GM12878 (cell line): ENCODE results near the gene ATP5F1B. TPM values are rescaled to one million over a fixed set of nuclear protein-coding genes. Genes with fewer than 3 reads are reported as not detected.

ENCODE experiments used
- ATAC-seq: fragments of 200-7000 bp; cut with Tn5 transposase; 3 replicates; pipeline ENCODE4 v1.9.1; 2020; ENCODE audit warnings: mild to moderate bottlenecking, moderate library complexity
- BruUV-seq: library from RNA; stranded (reverse); fragments of 400-500 nt; replicated peaks from 2 replicates; lab custom pipeline; 2021; lab: Mats Ljungman, UMichigan
- CTCF ChIA-PET: fragments of 300-600 bp; sonication (Branson Sonifier 250); formaldehyde crosslinking; extraction: SDS; loops from one replicate; lab custom pipeline; 2021; ENCODE audit warnings: inconsistent platforms; lab: Yijun Ruan, JAX
- POLR2A ChIA-PET: fragments of 350-600 bp; formaldehyde crosslinking; extraction: SDS; loops from one replicate; lab custom pipeline; 2021; ENCODE audit warnings: inconsistent platforms; lab: Charles Lee
- RAD21 ChIA-PET: fragments of 300-600 bp; sonication (Branson Sonifier 250); formaldehyde crosslinking; loops from one replicate; lab custom pipeline; 2023; ENCODE audit warnings: antibody characterized with exemption; ENCODE audit not compliant: unreplicated experiment; lab: Charles Lee
- SMC1A ChIA-PET: fragments of 300-600 bp; sonication (Branson Sonifier 250); formaldehyde crosslinking; loops from one replicate; lab custom pipeline; 2023; ENCODE audit not compliant: unreplicated experiment, uncharacterized antibody; lab: Charles Lee
- DNase-seq: peaks from one replicate; pipeline ENCODE4 v3.0.0-alpha.2; 2011; ENCODE audit warnings: low read depth, low spot score
- FAIRE-seq: peaks from 3 replicates; lab custom pipeline; 2011; peaks lifted over from hg19 to GRCh38; lab: Jason Lieb, UNC
- H2AFZ ChIP-seq: 2 replicates; pipeline ENCODE4 v1.6.0; 2011; ENCODE audit warnings: low read depth, low read length, control low read depth; ENCODE audit not compliant: control insufficient read depth
- H3K27ac ChIP-seq: 2 replicates; pipeline ENCODE4 v1.5.1; 2011; ENCODE audit warnings: control low read depth; ENCODE audit not compliant: control insufficient read depth, insufficient read depth
- H3K27me3 ChIP-seq, 2 experiments: replicated peaks in 1 of 2; 2 replicates each; pipeline versions ENCODE4 v1.6.0 to v1.6.1; 2011; ENCODE audit warnings: low read length in 1 of 2; ENCODE audit not compliant: control insufficient read depth in 2 of 2, insufficient read depth in 2 of 2
- H3K36me3 ChIP-seq, 2 experiments: 2 replicates each; pipeline ENCODE4 v1.5.1; 2011; ENCODE audit warnings: low read length in 1 of 2; ENCODE audit not compliant: control insufficient read depth in 2 of 2, insufficient read depth in 2 of 2
- H3K4me1 ChIP-seq: 2 replicates; pipeline ENCODE4 v1.6.1; 2011; ENCODE audit warnings: mild to moderate bottlenecking, low read length, moderate library complexity, mixed read lengths; ENCODE audit not compliant: control insufficient read depth, insufficient read depth
- H3K4me2 ChIP-seq: 2 replicates; pipeline ENCODE4 v1.6.0; 2011; ENCODE audit warnings: control low read depth; ENCODE audit not compliant: control insufficient read depth, insufficient read depth
- H3K4me3 ChIP-seq: fragments of 200-600 bp; sonication (generic); 2 replicates; pipeline ENCODE4 v1.5.1; 2016
- H3K79me2 ChIP-seq: 2 replicates; pipeline ENCODE4 v1.6.0; 2011; ENCODE audit warnings: low read length; ENCODE audit not compliant: control insufficient read depth, insufficient read depth
- H3K9ac ChIP-seq: 2 replicates; pipeline ENCODE4 v1.8.0; 2011; ENCODE audit warnings: low read length, control low read depth, mixed read lengths; ENCODE audit not compliant: control insufficient read depth, insufficient read depth
- H3K9me3 ChIP-seq: replicated peaks from 3 replicates; pipeline ENCODE4 v1.5.1; 2011; ENCODE audit warnings: mild to moderate bottlenecking, low read length; ENCODE audit not compliant: control insufficient read depth, insufficient read depth
- H4K20me1 ChIP-seq: 2 replicates; pipeline ENCODE4 v1.6.0; 2011; ENCODE audit not compliant: control insufficient read depth, insufficient read depth
- CREB1 ChIP-seq: IDR thresholded peaks from 2 replicates; pipeline ENCODE4 v1.6.1; 2012; ENCODE audit warnings: low read depth, mild to moderate bottlenecking, inconsistent platforms
- CTCF ChIP-seq, 3 experiments: IDR thresholded peaks in 2 of 3; conservative IDR thresholded peaks in 1 of 3; 2 replicates each; pipeline ENCODE4 v1.5.1; 2011; ENCODE audit warnings: low read depth in 3 of 3, low read length in 3 of 3, mild to moderate bottlenecking in 3 of 3, control low read depth in 2 of 3, moderate library complexity in 2 of 3, inconsistent platforms in 1 of 3, mixed read lengths in 1 of 3; ENCODE audit not compliant: control insufficient read depth in 2 of 3, insufficient read depth in 1 of 3; ENCODE audit errors: extremely low read depth in 1 of 3
- RAD21 ChIP-seq: IDR thresholded peaks from 2 replicates; pipeline ENCODE4 v1.6.1; 2011; ENCODE audit warnings: mild to moderate bottlenecking, low read depth, low read length, moderate library complexity; ENCODE audit not compliant: insufficient read depth
- RAD51 ChIP-seq: fragments of 450-650 bp; IDR thresholded peaks from 2 replicates; pipeline ENCODE4 v1.6.1; 2016; ENCODE audit warnings: moderate library complexity, mild to moderate bottlenecking, inconsistent platforms
- SMC3 ChIP-seq: IDR thresholded peaks from 2 replicates; pipeline ENCODE4 v1.6.1; 2011; ENCODE audit warnings: low read length, improper control_type of control experiment, borderline replicate concordance
- WGBS: methylation state at CpG from one replicate; pipeline ENCODE4 v1.1.6; 2016; ENCODE audit warnings: low lambda C conversion rate; ENCODE audit not compliant: insufficient replicate concordance, insufficient coverage; ENCODE audit errors: missing lambda C conversion rate; 5-methylcytosine and 5-hydroxymethylcytosine counted together
- in situ Hi-C: fragments of 300-500 bp; cut with MboI; formaldehyde crosslinking; loops from 9 replicates; pipeline ENCODE4 v1.14.3; 2018; ENCODE audit warnings: mixed read lengths
- intact Hi-C: fragments of 100-400 bp; cut with micrococcal nuclease; formaldehyde crosslinking; loops from one replicate; pipeline ENCODE4 v1.14.2; 2022; ENCODE audit not compliant: unreplicated experiment
- polyA plus RNA-seq, 11 experiments: library from polyadenylated mRNA; depleted of rRNA in 4 of 11; unstranded in 6 of 11; stranded (reverse) in 5 of 11; fragments of >200 nt; fragmentation: Nextera tagmentation in 4 of 11; fragmentation: Illumina TruSeq in 1 of 11; extraction: Ambion mirVana in 4 of 11; extraction: Trizol in 1 of 11; gene quantifications; 1 replicate in 1 of 11; 2 replicates in 10 of 11; pipeline versions ENCODE4 v1.2.1 to v1.2.3, GENCODE V29; 2011 to 2016; ENCODE audit warnings: inconsistent platforms in 2 of 11, missing spikeins in 2 of 11, low read depth in 1 of 11
- total RNA-seq, 4 experiments: library from RNA; depleted of rRNA in 3 of 4; stranded (reverse); fragments of >200 nt in 3 of 4; fragmentation: Illumina TruSeq in 1 of 4; extraction: Trizol in 1 of 4; gene quantifications; 2 replicates each; pipeline versions ENCODE4 v1.2.1 to v1.2.3, GENCODE V29; 2013 to 2021

ATP5F1B gene
- total and polyA plus RNA-seq, 10 of the 15 experiments (the other 5 are each of a cell fraction or from before 2014, with no cell fraction given), result 671 to 1,908 (median 1,031) TPM

- ATAC-seq, result peak; percentile 73
- no peak overlapping the region for H3K4me2 ChIP-seq
- H3K27ac ChIP-seq, result no peak overlapping the region
- intact Hi-C loops, result no loop called here
- ChIA-PET POLR2A (interaction anchor here (1.0 to 2.2 kb wide), 4 partner anchors 24 to 115 kb away, joined by 3 to 10 read pairs (median 6); no protein-coding TSS in a partner anchor), SMC1A (interaction anchor here (0.7 to 2.1 kb wide), 7 partner anchors 12 to 37 kb away, joined by 3 to 16 read pairs (median 5); no protein-coding TSS in a partner anchor), RAD21 (interaction anchor here (1.5 to 1.6 kb wide), 2 partner anchors 27 to 35 kb away, joined by 5 to 13 read pairs; no protein-coding TSS in a partner anchor), CTCF (interaction anchor here (0.5 to 3.9 kb wide), 14 partner anchors 10 to 400 kb away, joined by 3 to 43 read pairs (median 4); no protein-coding TSS in a partner anchor)
- H4K20me1 ChIP-seq, result no peaks in the 10 kb centered on the region; the same call in 1 of the 2 replicates
- no peaks in the 10 kb centered on the region for H3K27me3 ChIP-seq
- H2AFZ ChIP-seq, result no peak overlapping the region
- in situ Hi-C loops, result no loop called here
- 100% methylated on average over 3 of the region's 3 CpGs for WGBS
- H3K36me3 ChIP-seq, result peaks cover 47 to 71% of the 10 kb centered on the region in 2 experiments
- no peak overlapping the region for H3K4me3 ChIP-seq
- peak; percentile 37; the same call in 1 of the 2 replicates for TF ChIP-seq RAD21
- peak; percentile 34; the same call in 1 of the 2 replicates for TF ChIP-seq SMC3
- TF ChIP-seq CTCF (IDR thresholded peaks at IDR 0.05 in 2 of 3, conservative IDR thresholded peaks at IDR 0.05 in 1 of 3; ENCODE audit: control insufficient read depth in 2 of 3, extremely low read depth in 1 of 3, insufficient read depth in 1 of 3, low read depth in 3 of 3, low read length in 3 of 3), result peak; percentile 36 to 46 (median 39); a peak in 4 of 6 replicates
- no peak for TF ChIP-seq RAD51
- no peak for TF ChIP-seq CREB1
- BruUV-seq, result no TSS peak
- H3K9ac ChIP-seq, result no peak overlapping the region
- no peak for FAIRE-seq
- H3K4me1 ChIP-seq, result no peaks in the 10 kb centered on the region; the same call in 1 of the 2 replicates
- DNase-seq, result no peak
- no peaks in the 10 kb centered on the region for H3K79me2 ChIP-seq
- H3K9me3 ChIP-seq, result no peaks in the 10 kb centered on the region
These were observed 44.3 kb downstream of the ATP5F1B start for GRCh38 chr12:56601503-56601902.
